Neural progenitor cell (in vitro differentiated cells): ENCODE data around the gene EPB41. TPM values are rescaled to one million over a fixed set of nuclear protein-coding genes. Genes with fewer than 3 reads are reported as not detected.

Experiments used
- DNase-seq: peaks from one replicate; pipeline ENCODE4 v3.0.0-alpha.2; 2016; ENCODE audit warnings: low spot score
- H2AFZ ChIP-seq: fragments of 200-600 bp; sonication (generic); replicated peaks from 2 replicates; pipeline ENCODE4 v1.6.1; 2016; ENCODE audit warnings: antibody characterized with exemption
- H3F3A ChIP-seq: fragments of 200-600 bp; sonication (generic); 2 replicates; pipeline ENCODE4 v1.6.1; 2016; ENCODE audit warnings: antibody characterized with exemption, low read depth
- H3K27ac ChIP-seq: fragments of 200-600 bp; sonication (generic); 2 replicates; pipeline ENCODE4 v1.5.1; 2016; ENCODE audit warnings: mild to moderate bottlenecking
- H3K27me3 ChIP-seq: fragments of 200-600 bp; sonication (generic); 2 replicates; pipeline ENCODE4 v1.6.1; 2016; ENCODE audit warnings: mild to moderate bottlenecking, moderate library complexity
- H3K36me3 ChIP-seq: fragments of 200-600 bp; sonication (generic); 2 replicates; pipeline ENCODE4 v1.5.1; 2016
- H3K4me1 ChIP-seq: fragments of 200-600 bp; sonication (generic); 2 replicates; pipeline ENCODE4 v1.6.1; 2016; ENCODE audit warnings: mixed run types
- H3K4me2 ChIP-seq: fragments of 200-600 bp; sonication (generic); 2 replicates; pipeline ENCODE4 v1.6.1; 2016
- H3K4me3 ChIP-seq: fragments of 200-600 bp; sonication (generic); 2 replicates; pipeline ENCODE4 v1.5.1; 2016
- H3K79me2 ChIP-seq: fragments of 200-600 bp; sonication (generic); 2 replicates; pipeline ENCODE4 v1.6.1; 2016; ENCODE audit warnings: low read depth
- H3K9ac ChIP-seq: fragments of 200-600 bp; sonication (generic); 2 replicates; pipeline ENCODE4 v1.6.1; 2016
- H3K9me3 ChIP-seq: fragments of 200-600 bp; sonication (generic); 2 replicates; pipeline ENCODE4 v1.5.1; 2016; ENCODE audit warnings: low read depth
- H4K20me1 ChIP-seq: fragments of 200-600 bp; sonication (generic); 2 replicates; pipeline ENCODE4 v1.6.1; 2016; ENCODE audit warnings: low read depth
- H3K27ac Mint-ChIP-seq: 3 replicates; pipeline ENCODE4 v1.8.0; 2021; ENCODE audit warnings: mixed read lengths
- H3K27me3 Mint-ChIP-seq: 2 replicates; pipeline ENCODE4 v1.8.0; 2022; ENCODE audit warnings: low read depth, mild to moderate bottlenecking, inconsistent platforms, moderate library complexity, mixed read lengths; ENCODE audit not compliant: insufficient read depth
- H3K36me3 Mint-ChIP-seq: 3 replicates; pipeline ENCODE4 v1.8.0; 2021; ENCODE audit warnings: mixed read lengths
- H3K4me1 Mint-ChIP-seq: 3 replicates; pipeline ENCODE4 v1.8.0; 2021; ENCODE audit warnings: mixed read lengths
- H3K4me3 Mint-ChIP-seq: 3 replicates; pipeline ENCODE4 v1.8.0; 2021; ENCODE audit warnings: mild to moderate bottlenecking, moderate library complexity, mixed read lengths
- H3K9me3 Mint-ChIP-seq: 3 replicates; pipeline ENCODE4 v1.8.0; 2020; ENCODE audit warnings: mixed read lengths
- EZH2 ChIP-seq: fragments of 200-600 bp; sonication (generic); IDR thresholded peaks from 2 replicates; pipeline ENCODE4 v1.6.1; 2017; ENCODE audit warnings: antibody characterized with exemption, mild to moderate bottlenecking, moderate library complexity
- EZH2phosphoT487 ChIP-seq: fragments of 200-600 bp; sonication (generic); IDR thresholded peaks from 2 replicates; pipeline ENCODE4 v1.6.1; 2017; ENCODE audit warnings: antibody characterized with exemption
- total RNA-seq: library from RNA; depleted of rRNA; stranded (reverse); fragments of >200 nt; gene quantifications from 2 replicates; pipeline ENCODE4 v1.2.3, GENCODE V29; 2015; ENCODE audit warnings: low replicate concordance
- TF ChIP-seq, protein P1 (sequence below): fragments of 200-600 bp; sonication (generic); IDR thresholded peaks from 2 replicates; pipeline ENCODE4 v1.5.1; 2017; ENCODE audit warnings: antibody characterized with exemption, mild to moderate bottlenecking

Gene EPB41
- total RNA-seq, 1 donor from 2014 or later: 211 TPM

DNA sequence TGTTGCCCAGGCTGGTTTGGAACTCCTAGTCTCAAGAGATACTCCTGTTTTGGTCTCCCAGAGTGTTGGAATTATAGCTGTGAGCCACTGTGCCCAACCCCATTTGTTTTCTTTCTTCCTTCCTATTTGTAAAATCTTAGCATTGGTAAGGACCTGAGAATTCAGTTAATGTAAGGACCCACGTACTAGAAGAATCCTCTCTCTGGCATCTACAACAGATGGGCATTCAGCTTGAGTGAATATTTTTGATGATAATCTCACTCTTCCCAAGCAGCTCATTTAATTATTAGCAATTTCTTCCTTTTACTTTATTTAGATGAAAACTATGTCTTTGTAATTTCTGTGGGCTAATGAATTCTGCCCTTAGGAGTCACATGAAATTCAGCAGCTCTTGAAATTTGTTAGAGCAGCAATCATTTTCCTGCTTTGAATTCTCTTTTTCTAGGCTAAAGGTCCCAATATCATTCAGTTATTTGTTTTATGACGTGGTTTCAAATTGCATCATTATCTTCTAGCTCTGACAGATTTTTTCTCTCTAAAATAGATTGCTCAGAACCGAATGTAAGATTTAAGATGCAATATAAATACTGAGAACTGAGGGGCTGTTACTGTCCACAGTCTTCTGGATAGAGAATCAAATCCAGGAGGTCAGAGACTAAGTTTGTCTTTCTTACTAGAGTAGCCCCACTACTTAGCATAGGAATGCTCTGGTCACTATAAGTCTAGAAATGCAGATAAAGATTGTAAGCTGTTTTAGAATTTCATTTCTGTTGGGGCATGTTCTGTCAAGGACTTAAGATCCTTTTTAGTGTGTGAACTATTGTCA, 59.4 kb downstream of the EPB41 start:
- no peaks in the 10 kb centered on the region for H3K36me3 ChIP-seq
- no peak overlapping the region for H3K4me2 ChIP-seq
- no peak overlapping the region for H3K27ac ChIP-seq
- peaks cover 97% of the 10 kb centered on the region for H3K79me2 ChIP-seq
- peaks cover 8% of the 10 kb centered on the region for H3K4me1 Mint-ChIP-seq
- peaks cover 2% of the 10 kb centered on the region for H3K9me3 Mint-ChIP-seq
- no peaks in the 10 kb centered on the region for H3K4me1 ChIP-seq
- peaks cover 11% of the 10 kb centered on the region for H3K36me3 Mint-ChIP-seq
- no peaks in the 10 kb centered on the region for H3K27me3 Mint-ChIP-seq
- no peak for DNase-seq
- no peak overlapping the region for H2AFZ ChIP-seq
- no peaks in the 10 kb centered on the region for H3K9me3 ChIP-seq
- TF ChIP-seq, protein P1, sequence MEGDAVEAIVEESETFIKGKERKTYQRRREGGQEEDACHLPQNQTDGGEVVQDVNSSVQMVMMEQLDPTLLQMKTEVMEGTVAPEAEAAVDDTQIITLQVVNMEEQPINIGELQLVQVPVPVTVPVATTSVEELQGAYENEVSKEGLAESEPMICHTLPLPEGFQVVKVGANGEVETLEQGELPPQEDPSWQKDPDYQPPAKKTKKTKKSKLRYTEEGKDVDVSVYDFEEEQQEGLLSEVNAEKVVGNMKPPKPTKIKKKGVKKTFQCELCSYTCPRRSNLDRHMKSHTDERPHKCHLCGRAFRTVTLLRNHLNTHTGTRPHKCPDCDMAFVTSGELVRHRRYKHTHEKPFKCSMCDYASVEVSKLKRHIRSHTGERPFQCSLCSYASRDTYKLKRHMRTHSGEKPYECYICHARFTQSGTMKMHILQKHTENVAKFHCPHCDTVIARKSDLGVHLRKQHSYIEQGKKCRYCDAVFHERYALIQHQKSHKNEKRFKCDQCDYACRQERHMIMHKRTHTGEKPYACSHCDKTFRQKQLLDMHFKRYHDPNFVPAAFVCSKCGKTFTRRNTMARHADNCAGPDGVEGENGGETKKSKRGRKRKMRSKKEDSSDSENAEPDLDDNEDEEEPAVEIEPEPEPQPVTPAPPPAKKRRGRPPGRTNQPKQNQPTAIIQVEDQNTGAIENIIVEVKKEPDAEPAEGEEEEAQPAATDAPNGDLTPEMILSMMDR: no peak
- no peak for TF ChIP-seq EZH2phosphoT487
- no peak for TF ChIP-seq EZH2
- no peak overlapping the region for H3K9ac ChIP-seq
- H3K27ac Mint-ChIP-seq: no peak overlapping the region
- no peaks in the 10 kb centered on the region for H3F3A ChIP-seq
- H3K4me3 Mint-ChIP-seq: no peak overlapping the region
- H3K4me3 ChIP-seq: no peak overlapping the region
- H4K20me1 ChIP-seq: peaks cover 28% of the 10 kb centered on the region
- H3K27me3 ChIP-seq: no peaks in the 10 kb centered on the region

DNA sequence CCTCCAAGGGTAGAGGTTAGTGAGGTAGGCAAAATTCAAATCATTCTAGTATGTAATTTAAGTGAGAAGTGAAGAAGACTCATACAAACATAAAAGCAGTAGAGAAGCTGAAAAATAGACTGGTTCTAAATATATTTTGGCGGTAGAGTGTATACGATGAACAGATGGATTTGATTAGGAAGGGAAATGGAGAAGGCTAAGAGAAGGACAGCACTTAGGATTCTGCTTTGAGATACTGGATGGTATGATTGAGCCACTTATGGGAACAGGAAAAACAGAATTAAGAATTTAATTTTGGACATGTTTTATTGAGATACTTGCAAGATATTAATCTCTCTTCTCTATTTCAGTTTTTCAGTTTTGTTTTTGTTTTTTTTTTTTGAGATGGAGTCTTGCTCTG, 60.1 kb downstream of the EPB41 start:
- Histone ChIP-seq H3K4me3 (no peak overlapping the region), H4K20me1 (peaks cover 28% of the 10 kb centered on the region), H3K9me3 (no peaks in the 10 kb centered on the region), H3F3A (no peaks in the 10 kb centered on the region), H3K4me1 (no peaks in the 10 kb centered on the region), H2AFZ (no peak overlapping the region), H3K9ac (no peak overlapping the region), H3K27ac (no peak overlapping the region), H3K36me3 (no peaks in the 10 kb centered on the region), H3K4me2 (no peak overlapping the region), H3K27me3 (no peaks in the 10 kb centered on the region), H3K79me2 (peaks cover 97% of the 10 kb centered on the region)
- no peak for DNase-seq
- H3K27ac Mint-ChIP-seq: no peak overlapping the region
- H3K9me3 Mint-ChIP-seq: peaks cover 5% of the 10 kb centered on the region
- TF ChIP-seq, protein P1: no peak
- TF ChIP-seq EZH2phosphoT487: no peak
- no peak for TF ChIP-seq EZH2
- H3K27me3 Mint-ChIP-seq: no peaks in the 10 kb centered on the region
- H3K36me3 Mint-ChIP-seq: peaks cover 13% of the 10 kb centered on the region
- H3K4me3 Mint-ChIP-seq: no peak overlapping the region
- peaks cover 8% of the 10 kb centered on the region for H3K4me1 Mint-ChIP-seq

DNA sequence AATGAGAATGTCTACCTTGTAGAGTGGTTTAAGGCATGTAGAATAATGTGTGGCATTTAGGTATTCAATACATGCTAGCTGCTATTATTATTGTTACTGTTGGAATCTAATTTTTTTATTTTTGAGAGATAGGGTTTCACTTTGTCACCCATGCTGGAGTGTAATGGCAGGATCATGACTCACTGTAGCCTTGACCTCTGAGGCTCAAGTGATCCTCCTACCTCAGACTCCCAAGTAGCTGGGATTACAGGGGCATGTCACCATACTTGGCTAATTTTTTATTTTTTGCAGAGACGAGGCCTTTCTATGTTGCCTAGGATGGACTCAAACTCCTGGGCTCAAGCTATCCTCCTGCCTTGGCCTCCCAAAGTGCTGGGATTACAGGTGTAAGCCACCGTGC, 61.9 kb downstream of the EPB41 start:
- Histone ChIP-seq H3K27me3 (no peaks in the 10 kb centered on the region), H3K4me3 (no peak overlapping the region), H3K4me1 (no peaks in the 10 kb centered on the region), H3K9me3 (no peaks in the 10 kb centered on the region), H2AFZ (no peak overlapping the region), H3K79me2 (peaks cover 98% of the 10 kb centered on the region), H3K27ac (no peak overlapping the region), H4K20me1 (peaks cover 21% of the 10 kb centered on the region), H3F3A (no peaks in the 10 kb centered on the region), H3K4me2 (no peak overlapping the region), H3K9ac (no peak overlapping the region), H3K36me3 (no peaks in the 10 kb centered on the region)
- H3K4me1 Mint-ChIP-seq: peaks cover 8% of the 10 kb centered on the region
- no peak overlapping the region for H3K27ac Mint-ChIP-seq
- peaks cover 20% of the 10 kb centered on the region for H3K36me3 Mint-ChIP-seq
- DNase-seq: no peak
- H3K9me3 Mint-ChIP-seq: peaks cover 12% of the 10 kb centered on the region
- TF ChIP-seq EZH2: no peak
- TF ChIP-seq, protein P1: no peak
- no peak for TF ChIP-seq EZH2phosphoT487
- no peaks in the 10 kb centered on the region for H3K27me3 Mint-ChIP-seq
- no peak overlapping the region for H3K4me3 Mint-ChIP-seq
